ENCODE measurements around the gene IFT81.

DNA sequence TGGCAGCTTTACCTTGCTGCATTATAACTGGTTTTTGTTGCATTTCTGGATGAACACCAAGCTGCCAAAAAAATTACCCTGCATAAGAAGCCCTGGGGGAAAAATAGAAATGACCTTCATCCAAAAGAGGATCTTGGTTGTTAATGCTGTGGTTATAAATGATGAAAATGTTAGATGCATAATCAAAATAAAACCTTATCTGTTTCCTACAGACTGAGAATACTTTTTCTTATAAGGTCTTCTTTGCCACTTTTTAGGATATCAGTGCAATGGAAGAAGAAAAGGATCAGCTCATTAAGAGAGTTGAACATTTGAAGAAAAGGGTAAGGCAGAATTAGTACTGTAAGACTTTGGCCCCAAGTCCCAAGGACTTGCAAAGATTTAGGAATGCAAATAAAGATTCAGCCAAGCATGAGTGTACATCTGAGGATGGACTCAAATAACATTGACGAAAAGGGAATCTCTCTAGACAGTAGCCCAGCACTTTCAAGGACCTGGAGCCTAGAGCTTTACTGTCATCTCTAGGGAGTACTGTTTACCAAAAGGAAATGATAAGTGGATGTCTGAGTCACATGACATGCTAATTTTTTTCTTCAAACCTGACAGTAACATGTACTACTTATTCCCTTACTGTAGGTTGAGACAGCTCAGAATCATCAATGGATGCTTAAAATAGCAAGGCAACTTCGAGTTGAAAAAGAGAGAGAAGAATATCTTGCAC lies 10.7 kb downstream of the IFT81 start:
- TF ChIP-seq POLR2A (IDR thresholded peaks at IDR 0.05) (no peak), POLR2AphosphoS5 (IDR thresholded peaks at IDR 0.05) (peak in 2 of 3 donors; percentile 33 to 40)
- TF ChIP-seq, protein P1, sequence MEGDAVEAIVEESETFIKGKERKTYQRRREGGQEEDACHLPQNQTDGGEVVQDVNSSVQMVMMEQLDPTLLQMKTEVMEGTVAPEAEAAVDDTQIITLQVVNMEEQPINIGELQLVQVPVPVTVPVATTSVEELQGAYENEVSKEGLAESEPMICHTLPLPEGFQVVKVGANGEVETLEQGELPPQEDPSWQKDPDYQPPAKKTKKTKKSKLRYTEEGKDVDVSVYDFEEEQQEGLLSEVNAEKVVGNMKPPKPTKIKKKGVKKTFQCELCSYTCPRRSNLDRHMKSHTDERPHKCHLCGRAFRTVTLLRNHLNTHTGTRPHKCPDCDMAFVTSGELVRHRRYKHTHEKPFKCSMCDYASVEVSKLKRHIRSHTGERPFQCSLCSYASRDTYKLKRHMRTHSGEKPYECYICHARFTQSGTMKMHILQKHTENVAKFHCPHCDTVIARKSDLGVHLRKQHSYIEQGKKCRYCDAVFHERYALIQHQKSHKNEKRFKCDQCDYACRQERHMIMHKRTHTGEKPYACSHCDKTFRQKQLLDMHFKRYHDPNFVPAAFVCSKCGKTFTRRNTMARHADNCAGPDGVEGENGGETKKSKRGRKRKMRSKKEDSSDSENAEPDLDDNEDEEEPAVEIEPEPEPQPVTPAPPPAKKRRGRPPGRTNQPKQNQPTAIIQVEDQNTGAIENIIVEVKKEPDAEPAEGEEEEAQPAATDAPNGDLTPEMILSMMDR (IDR thresholded peaks at IDR 0.05): no peak

Data from stomach (tissue), 4 donors.